Right ventricle myocardium inferior (tissue), 1 donor: ENCODE measurements around the gene LAMA2. TPM values are rescaled to one million over a fixed set of nuclear protein-coding genes. Genes with fewer than 3 reads are reported as not detected.

Source experiments
- ATAC-seq: fragments of 200-7000 bp; cut with Tn5 transposase; one replicate; pipeline ENCODE4 v1.9.1; 2020; ENCODE audit warnings: mild to moderate bottlenecking, moderate library complexity
- DNase-seq: peaks from one replicate; pipeline ENCODE4 v3.0.0; 2021; ENCODE audit errors: missing footprints
- intact Hi-C: fragments of 100-400 bp; cut with DNase I; formaldehyde crosslinking; loops from one replicate; pipeline ENCODE4 v1.11.0; 2022
- total RNA-seq: library from RNA; stranded (reverse); fragmentation: NEBNext Ultra II Directional; extraction: Animal tissue kit (Norgen Biotek cat#: 25700); gene quantifications from one replicate; pipeline ENCODE4 v1.2.1, GENCODE V29; 2021
- donor health status: DM: no; HTN: yes; CAD: no; lungs with severe emphysema.

Gene LAMA2
- total RNA-seq, 1 donor from 2014 or later, result 119 TPM

GRCh38 chr6:129523816-129524215, 640.9 kb downstream of the LAMA2 start:
- intact Hi-C loops, result no loop called here
- no peak for ATAC-seq

GRCh38 chr6:129525055-129525454, 642.1 kb downstream of the LAMA2 start:
- no peak for DNase-seq
- no peak for ATAC-seq
- intact Hi-C loops, result no loop called here

More at GRCh38 chr6:129523816-129524215, 640.9 kb downstream of the LAMA2 start:
- no peak for DNase-seq

GRCh38 chr6:129534926-129535325, 652.0 kb downstream of the LAMA2 start:
- DNase-seq (no peak), ATAC-seq (no peak)
- intact Hi-C loops, result no loop called here

GRCh38 chr6:129536271-129536670, 653.3 kb downstream of the LAMA2 start:
- ATAC-seq (no peak), DNase-seq (no peak)
- intact Hi-C loops, result no loop called here

GRCh38 chr6:129539032-129539431, 656.1 kb downstream of the LAMA2 start:
- intact Hi-C loops, result no loop called here
- no peak for ATAC-seq

DNA sequence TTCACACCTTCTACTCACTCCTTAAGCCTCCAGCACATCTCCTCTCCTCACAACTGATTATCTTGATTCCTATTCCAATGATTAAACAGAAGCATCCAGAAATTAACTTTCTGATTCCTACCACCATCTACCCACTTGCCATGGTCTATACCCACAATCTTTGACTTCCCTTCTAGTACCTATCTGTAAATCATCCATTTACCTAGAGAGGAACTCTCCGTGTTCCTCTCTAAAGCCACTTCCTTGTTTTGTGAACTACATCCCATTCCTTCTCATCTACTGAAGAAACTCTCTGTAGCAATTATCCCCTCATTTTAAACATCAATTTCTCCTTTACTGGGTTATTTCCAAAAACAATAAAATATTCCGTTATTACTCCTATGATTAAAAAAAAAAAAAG, 659.8 kb downstream of the LAMA2 start:
- ATAC-seq, result no peak
- DNase-seq, result no peak
- intact Hi-C loops, result no loop called here

More at GRCh38 chr6:129539032-129539431, 656.1 kb downstream of the LAMA2 start:
- no peak for DNase-seq

DNA sequence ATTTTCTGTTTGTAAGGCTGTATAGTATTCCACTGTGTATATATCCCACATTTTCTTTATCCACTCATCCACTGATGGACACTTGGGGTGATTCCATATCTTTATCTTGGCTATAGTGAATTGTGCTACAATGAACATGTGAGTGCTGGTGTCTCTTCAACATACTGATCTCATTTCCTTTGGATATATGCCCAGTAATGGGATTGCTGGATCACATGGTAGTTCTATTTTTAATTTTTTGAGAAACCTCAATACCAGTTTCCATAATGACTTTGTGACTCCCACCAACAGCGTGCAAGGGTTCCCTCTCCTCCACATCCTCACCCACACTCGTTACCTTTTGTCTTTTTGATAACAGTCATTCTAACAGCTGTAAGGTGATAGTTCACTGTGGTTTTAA, 661.0 kb downstream of the LAMA2 start:
- DNase-seq, result no peak
- ATAC-seq, result no peak
- intact Hi-C loops, result no loop called here

DNA sequence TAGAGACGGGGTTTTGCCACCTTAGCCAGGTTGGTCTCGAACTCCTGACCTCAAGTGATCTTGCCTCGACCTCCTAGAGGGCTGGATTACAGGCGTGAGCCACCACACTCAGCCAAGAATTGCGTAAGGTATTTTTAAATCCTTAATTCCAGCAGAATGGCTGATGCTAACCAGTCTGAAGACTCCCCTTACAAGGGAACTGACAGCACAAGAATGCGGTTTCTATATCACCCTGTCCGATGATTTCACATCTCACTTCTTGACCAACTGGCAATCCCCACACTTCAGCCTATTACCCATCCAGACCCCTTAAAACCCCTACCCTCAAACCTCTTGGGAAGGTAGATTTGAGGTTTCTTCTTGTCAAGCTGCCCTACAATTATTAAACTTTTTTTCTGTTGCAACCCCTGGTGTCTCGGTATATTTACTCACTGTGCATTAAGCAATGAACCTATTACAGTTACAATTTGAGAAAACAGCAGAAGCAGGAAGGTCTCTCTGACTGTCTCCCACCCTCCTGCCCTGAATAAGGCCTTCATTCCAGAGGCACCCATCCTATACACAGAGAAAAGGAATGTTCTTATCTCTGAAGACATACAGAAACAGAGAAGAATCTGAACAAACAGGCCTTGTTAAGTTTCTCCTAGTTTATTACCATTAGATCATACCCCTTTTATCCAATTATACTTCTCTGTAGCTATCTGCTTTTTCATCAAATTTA, 662.1 kb downstream of the LAMA2 start:
- DNase-seq (no peak), ATAC-seq (no peak)
- intact Hi-C loops, result no loop called here

DNA sequence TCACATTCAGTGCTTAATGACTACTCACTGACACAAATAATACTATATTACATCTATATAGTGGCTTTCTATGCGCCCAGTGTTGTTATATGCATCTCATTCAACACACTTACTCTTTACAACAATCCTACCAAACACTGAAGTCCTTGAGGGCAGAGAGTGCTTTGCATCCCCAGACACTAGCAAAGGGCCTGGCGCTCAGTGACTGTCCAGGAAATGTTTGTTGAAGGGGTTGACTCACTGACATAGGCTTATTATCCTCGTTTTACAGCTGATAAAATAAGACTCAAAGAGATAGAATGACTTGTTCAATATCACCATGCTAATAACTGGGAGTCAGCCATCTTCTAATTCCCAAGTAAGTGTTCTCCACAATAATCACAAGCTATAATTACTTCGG, 663.8 kb downstream of the LAMA2 start:
- ATAC-seq (no peak), DNase-seq (no peak)
- intact Hi-C loops, result no loop called here

DNA sequence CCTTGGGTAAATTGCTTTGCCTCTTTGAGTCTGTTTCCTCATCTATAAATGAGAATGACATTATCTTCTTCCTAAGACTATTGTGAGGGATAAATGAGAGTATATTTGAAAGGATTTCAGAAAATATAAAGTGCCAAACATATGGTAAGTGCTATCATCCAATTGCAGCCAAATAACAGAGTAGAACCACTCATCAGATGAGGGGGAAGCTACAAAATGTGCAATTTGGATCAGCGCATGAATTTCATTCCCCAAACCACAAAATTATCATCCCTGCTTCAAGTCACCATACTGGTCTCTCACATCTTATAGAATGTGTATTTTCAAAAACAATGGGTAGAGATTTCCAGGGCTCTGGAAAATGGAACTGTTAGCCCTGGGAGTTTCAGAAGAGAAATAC, 668.5 kb downstream of the LAMA2 start:
- intact Hi-C loops, result no loop called here
- DNase-seq (no peak), ATAC-seq (no peak)

- ATAC-seq (no peak), DNase-seq (no peak)
- intact Hi-C loops, result no loop called here
Observed at GRCh38 chr6:129552413-129552812, 669.5 kb downstream of the LAMA2 start.

GRCh38 chr6:129555206-129555832, 672.4 kb downstream of the LAMA2 start:
- ATAC-seq, result no peak
- intact Hi-C loops, result no loop called here
- DNase-seq, result no peak

DNA sequence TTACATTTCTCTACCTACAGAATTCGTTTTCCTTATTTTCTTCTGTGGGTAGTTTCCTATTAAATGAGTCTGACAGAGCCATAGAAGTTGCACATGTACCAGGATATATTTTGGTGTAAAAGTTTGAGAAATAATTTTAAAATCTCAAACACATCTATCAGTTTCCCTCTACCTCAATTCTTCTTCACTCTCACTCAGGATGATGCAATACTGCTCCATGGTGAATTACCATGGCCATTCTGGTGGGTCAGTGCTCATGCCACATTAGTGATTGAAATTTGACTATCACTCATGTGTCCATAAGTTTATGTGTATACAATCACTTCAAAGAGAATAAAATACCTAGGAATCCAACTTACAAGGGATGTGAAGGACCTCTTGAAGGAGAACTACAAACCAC, 675.3 kb downstream of the LAMA2 start:
- DNase-seq, result no peak
- intact Hi-C loops, result no loop called here
- ATAC-seq, result no peak

DNA sequence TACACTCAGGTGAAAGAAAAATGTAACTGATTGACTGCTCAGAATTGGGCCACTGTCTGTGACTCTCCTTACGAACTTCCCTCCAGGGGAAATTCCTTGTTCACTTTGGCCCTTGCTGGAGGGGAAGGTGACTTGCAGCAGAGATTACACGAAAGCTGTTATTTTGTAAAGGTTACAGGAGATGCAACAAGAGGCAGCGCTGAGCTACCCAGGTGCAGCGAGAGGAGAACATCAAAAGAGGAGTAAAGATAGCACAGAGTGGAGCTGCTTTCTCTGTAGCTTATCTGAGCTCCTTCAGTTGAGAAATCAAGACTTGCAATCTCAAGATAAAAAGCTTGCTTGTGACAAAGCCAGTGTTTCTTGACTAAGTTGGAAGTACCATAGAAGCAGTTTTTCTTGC, 682.4 kb downstream of the LAMA2 start:
- intact Hi-C loops, result no loop called here
- ATAC-seq, result no peak
- no peak for DNase-seq

GRCh38 chr6:129565811-129566210, 682.9 kb downstream of the LAMA2 start:
- ATAC-seq (no peak), DNase-seq (no peak)
- intact Hi-C loops, result no loop called here
